WTC11 (cell line): ENCODE measurements around the gene FITM1.

Experiments
- MAX ChIP-seq: sonication (generic); formaldehyde crosslinking; IDR thresholded peaks from 2 replicates; pipeline ENCODE4 v1.8.0; 2022; ENCODE audit warnings: mild to moderate bottlenecking, missing genetic modification reagents
- RELA ChIP-seq: sonication (generic); formaldehyde crosslinking; IDR thresholded peaks from 2 replicates; pipeline ENCODE4 v1.8.1; 2022; ENCODE audit warnings: missing genetic modification reagents, mild to moderate bottlenecking, borderline replicate concordance
- SP1 ChIP-seq: sonication (generic); formaldehyde crosslinking; conservative IDR thresholded peaks from 2 replicates; pipeline ENCODE4 v1.8.1; 2022; ENCODE audit warnings: missing genetic modification reagents
- TEAD4 ChIP-seq: sonication (generic); formaldehyde crosslinking; IDR thresholded peaks from 2 replicates; pipeline ENCODE4 v1.8.0; 2022; ENCODE audit warnings: mild to moderate bottlenecking, missing genetic modification reagents
- TP53 ChIP-seq: sonication (generic); formaldehyde crosslinking; IDR thresholded peaks from 2 replicates; pipeline ENCODE4 v1.8.1; 2023; ENCODE audit warnings: mild to moderate bottlenecking, missing genetic modification reagents
- TF ChIP-seq, protein P1 (sequence below): fragments of 200-600 bp; IDR thresholded peaks from 2 replicates; pipeline ENCODE4 v1.8.0; 2022; ENCODE audit warnings: antibody characterized with exemption
- TF ChIP-seq, protein P2 (sequence below): fragments of 250-450 bp; sonication (Bioruptor Pico); IDR thresholded peaks from 2 replicates; pipeline ENCODE4 v2.1.2; 2022; ENCODE audit warnings: mild to moderate bottlenecking, moderate library complexity
- TF ChIP-seq, protein P3 (sequence below): sonication (generic); formaldehyde crosslinking; IDR thresholded peaks from 2 replicates; pipeline ENCODE4 v1.8.0; 2022; ENCODE audit warnings: mild to moderate bottlenecking, missing genetic modification reagents

GRCh38 chr14:24127673-24128072 lies 2.8 kb upstream of the FITM1 start:
- TF ChIP-seq MAX (CRISPR knock-in tag) (no peak), TEAD4 (no peak), SP1 (CRISPR knock-in tag) (no peak), RELA (CRISPR knock-in tag) (no peak), TP53 (no peak)
- TF ChIP-seq, protein P1, sequence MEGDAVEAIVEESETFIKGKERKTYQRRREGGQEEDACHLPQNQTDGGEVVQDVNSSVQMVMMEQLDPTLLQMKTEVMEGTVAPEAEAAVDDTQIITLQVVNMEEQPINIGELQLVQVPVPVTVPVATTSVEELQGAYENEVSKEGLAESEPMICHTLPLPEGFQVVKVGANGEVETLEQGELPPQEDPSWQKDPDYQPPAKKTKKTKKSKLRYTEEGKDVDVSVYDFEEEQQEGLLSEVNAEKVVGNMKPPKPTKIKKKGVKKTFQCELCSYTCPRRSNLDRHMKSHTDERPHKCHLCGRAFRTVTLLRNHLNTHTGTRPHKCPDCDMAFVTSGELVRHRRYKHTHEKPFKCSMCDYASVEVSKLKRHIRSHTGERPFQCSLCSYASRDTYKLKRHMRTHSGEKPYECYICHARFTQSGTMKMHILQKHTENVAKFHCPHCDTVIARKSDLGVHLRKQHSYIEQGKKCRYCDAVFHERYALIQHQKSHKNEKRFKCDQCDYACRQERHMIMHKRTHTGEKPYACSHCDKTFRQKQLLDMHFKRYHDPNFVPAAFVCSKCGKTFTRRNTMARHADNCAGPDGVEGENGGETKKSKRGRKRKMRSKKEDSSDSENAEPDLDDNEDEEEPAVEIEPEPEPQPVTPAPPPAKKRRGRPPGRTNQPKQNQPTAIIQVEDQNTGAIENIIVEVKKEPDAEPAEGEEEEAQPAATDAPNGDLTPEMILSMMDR, result no peak
- TF ChIP-seq, protein P2, sequence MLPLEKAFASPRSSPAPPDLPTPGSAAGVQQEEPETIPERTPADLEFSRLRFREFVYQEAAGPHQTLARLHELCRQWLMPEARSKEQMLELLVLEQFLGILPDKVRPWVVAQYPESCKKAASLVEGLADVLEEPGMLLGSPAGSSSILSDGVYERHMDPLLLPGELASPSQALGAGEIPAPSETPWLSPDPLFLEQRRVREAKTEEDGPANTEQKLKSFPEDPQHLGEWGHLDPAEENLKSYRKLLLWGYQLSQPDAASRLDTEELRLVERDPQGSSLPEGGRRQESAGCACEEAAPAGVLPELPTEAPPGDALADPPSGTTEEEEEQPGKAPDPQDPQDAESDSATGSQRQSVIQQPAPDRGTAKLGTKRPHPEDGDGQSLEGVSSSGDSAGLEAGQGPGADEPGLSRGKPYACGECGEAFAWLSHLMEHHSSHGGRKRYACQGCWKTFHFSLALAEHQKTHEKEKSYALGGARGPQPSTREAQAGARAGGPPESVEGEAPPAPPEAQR (CRISPR knock-in tag), result no peak
- TF ChIP-seq, protein P3, sequence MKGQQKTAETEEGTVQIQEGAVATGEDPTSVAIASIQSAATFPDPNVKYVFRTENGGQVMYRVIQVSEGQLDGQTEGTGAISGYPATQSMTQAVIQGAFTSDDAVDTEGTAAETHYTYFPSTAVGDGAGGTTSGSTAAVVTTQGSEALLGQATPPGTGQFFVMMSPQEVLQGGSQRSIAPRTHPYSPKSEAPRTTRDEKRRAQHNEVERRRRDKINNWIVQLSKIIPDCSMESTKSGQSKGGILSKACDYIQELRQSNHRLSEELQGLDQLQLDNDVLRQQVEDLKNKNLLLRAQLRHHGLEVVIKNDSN (CRISPR knock-in tag), result no peak
